Retinal pigment epithelial cell (primary cell): Measurements from ENCODE around the gene TSEN2.

Experiments
- DNase-seq: peaks from one replicate; pipeline ENCODE4 v3.0.0-alpha.2; 2010; ENCODE audit warnings: low read depth
- H3K4me3 ChIP-seq: 2 replicates; pipeline ENCODE4 v1.5.1; 2011; ENCODE audit warnings: mild to moderate bottlenecking, low read length, control low read depth, moderate library complexity
- CTCF ChIP-seq: conservative IDR thresholded peaks from 2 replicates; pipeline ENCODE4 v1.5.1; 2011; ENCODE audit warnings: low read depth, low read length, control low read depth, inconsistent platforms

TSEN2 gene

GRCh38 chr3:12579456-12579855 is 95.2 kb downstream of the TSEN2 start:
- no peak for DNase-seq
- no peak overlapping the region for H3K4me3 ChIP-seq
- no peak for TF ChIP-seq CTCF

- DNase-seq = no peak
- H3K4me3 ChIP-seq = no peak overlapping the region
- no peak for TF ChIP-seq CTCF
Measured at GRCh38 chr3:12579905-12580304, 95.6 kb downstream of the TSEN2 start.

- no peak overlapping the region for H3K4me3 ChIP-seq
- no peak for TF ChIP-seq CTCF
- no peak for DNase-seq
Measured at GRCh38 chr3:12582730-12583129, 98.5 kb downstream of the TSEN2 start.
